ENCODE measurements around the gene PLOD1. TPM values are rescaled to one million over a fixed set of nuclear protein-coding genes. Genes with fewer than 3 reads are reported as not detected.

PLOD1 gene
- total and polyA plus RNA-seq, 10 of the 15 experiments (the other 5 are each of a cell fraction or from before 2014, with no cell fraction given), result 10.6 to 42.6 (median 29.3) TPM

GRCh38 chr1:11957897-11958296 is 23.4 kb downstream of the PLOD1 start (continued):
- TF ChIP-seq, protein P1, sequence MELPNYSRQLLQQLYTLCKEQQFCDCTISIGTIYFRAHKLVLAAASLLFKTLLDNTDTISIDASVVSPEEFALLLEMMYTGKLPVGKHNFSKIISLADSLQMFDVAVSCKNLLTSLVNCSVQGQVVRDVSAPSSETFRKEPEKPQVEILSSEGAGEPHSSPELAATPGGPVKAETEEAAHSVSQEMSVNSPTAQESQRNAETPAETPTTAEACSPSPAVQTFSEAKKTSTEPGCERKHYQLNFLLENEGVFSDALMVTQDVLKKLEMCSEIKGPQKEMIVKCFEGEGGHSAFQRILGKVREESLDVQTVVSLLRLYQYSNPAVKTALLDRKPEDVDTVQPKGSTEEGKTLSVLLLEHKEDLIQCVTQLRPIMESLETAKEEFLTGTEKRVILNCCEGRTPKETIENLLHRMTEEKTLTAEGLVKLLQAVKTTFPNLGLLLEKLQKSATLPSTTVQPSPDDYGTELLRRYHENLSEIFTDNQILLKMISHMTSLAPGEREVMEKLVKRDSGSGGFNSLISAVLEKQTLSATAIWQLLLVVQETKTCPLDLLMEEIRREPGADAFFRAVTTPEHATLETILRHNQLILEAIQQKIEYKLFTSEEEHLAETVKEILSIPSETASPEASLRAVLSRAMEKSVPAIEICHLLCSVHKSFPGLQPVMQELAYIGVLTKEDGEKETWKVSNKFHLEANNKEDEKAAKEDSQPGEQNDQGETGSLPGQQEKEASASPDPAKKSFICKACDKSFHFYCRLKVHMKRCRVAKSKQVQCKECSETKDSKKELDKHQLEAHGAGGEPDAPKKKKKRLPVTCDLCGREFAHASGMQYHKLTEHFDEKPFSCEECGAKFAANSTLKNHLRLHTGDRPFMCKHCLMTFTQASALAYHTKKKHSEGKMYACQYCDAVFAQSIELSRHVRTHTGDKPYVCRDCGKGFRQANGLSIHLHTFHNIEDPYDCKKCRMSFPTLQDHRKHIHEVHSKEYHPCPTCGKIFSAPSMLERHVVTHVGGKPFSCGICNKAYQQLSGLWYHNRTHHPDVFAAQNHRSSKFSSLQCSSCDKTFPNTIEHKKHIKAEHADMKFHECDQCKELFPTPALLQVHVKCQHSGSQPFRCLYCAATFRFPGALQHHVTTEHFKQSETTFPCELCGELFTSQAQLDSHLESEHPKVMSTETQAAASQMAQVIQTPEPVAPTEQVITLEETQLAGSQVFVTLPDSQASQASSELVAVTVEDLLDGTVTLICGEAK (IDR thresholded peaks at IDR 0.05; ENCODE audit: borderline replicate concordance), result no peak
- TF ChIP-seq KAT2A (conservative IDR thresholded peaks at IDR 0.05; ENCODE audit: control insufficient read depth, low read depth, low read length) (no peak), TAF1 (IDR thresholded peaks at IDR 0.05; ENCODE audit: borderline replicate concordance, low read depth, low read length) (no peak), BACH1 (IDR thresholded peaks at IDR 0.05; ENCODE audit: borderline replicate concordance) (no peak), PAX8 (IDR thresholded peaks at IDR 0.05) (no peak)

DNA sequence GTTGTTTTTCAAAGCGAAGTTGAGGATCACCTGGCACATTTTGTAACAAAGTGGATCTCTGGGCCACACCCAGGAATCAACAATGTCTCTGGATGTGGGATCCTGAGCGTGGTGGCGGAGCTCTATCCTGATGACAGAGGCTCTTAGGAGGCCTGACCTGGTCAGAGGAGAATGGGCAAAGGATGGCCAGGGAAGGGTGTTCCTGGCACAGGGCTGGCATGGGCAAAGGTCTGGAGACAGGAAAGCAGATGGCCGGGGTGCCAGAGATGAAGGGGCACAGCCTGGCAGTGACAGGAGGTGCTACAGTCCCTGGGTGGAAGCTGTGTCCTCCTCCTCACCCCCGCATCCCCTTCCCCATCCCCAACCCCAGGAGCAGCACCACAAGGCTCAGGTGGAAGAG is 25.8 kb downstream of the PLOD1 start:
- Histone ChIP-seq H3K4me2 (ENCODE audit: control insufficient read depth, insufficient read depth) (no peak overlapping the region), H3K27ac (ENCODE audit: control insufficient read depth, insufficient read depth) (no peak overlapping the region), H3K4me1 (ENCODE audit: control insufficient read depth, insufficient read depth, low read length) (no peaks in the 10 kb centered on the region), H3K9me3 (replicated peaks; ENCODE audit: control insufficient read depth, insufficient read depth, low read length) (no peaks in the 10 kb centered on the region), H2AFZ (ENCODE audit: control insufficient read depth, low read depth, low read length) (no peak overlapping the region), H3K9ac (ENCODE audit: control insufficient read depth, insufficient read depth, low read length) (no peak overlapping the region), H3K79me2 (ENCODE audit: control insufficient read depth, insufficient read depth, low read length) (no peaks in the 10 kb centered on the region), H4K20me1 (ENCODE audit: control insufficient read depth, insufficient read depth) (no peaks in the 10 kb centered on the region), H3K27me3 (replicated peaks in 1 of 2; ENCODE audit: control insufficient read depth in 2 of 2, insufficient read depth in 2 of 2, low read length in 1 of 2) (no peaks in the 10 kb centered on the region), H3K4me3 (no peak overlapping the region), H3K36me3 (ENCODE audit: control insufficient read depth in 2 of 2, insufficient read depth in 2 of 2, low read length in 1 of 2) (peaks cover 0 to 12% of the 10 kb centered on the region in 2 experiments; a peak in 3 of 4 replicates)
- 93% methylated on average over 5 of the region's 5 CpGs for WGBS (ENCODE audit: insufficient coverage, insufficient replicate concordance, low lambda C conversion rate, missing lambda C conversion rate)
- TF ChIP-seq SMAD1 (IDR thresholded peaks at IDR 0.05; ENCODE audit: low read depth, partially characterized antibody) (no peak), ZNF207 (IDR thresholded peaks at IDR 0.05; ENCODE audit: borderline replicate concordance) (no peak), CBFB (IDR thresholded peaks at IDR 0.05; ENCODE audit: low read depth) (no peak), TCF3 (IDR thresholded peaks at IDR 0.05; ENCODE audit: borderline replicate concordance, insufficient read depth, low read depth, low read length) (no peak), RAD21 (IDR thresholded peaks at IDR 0.05; ENCODE audit: insufficient read depth, low read depth, low read length) (no peak), NRF1 (conservative IDR thresholded peaks at IDR 0.05; ENCODE audit: low read depth, low read length) (no peak), STAT1 (conservative IDR thresholded peaks at IDR 0.05) (no peak), RB1 (IDR thresholded peaks at IDR 0.05; ENCODE audit: borderline replicate concordance) (no peak), TAF1 (IDR thresholded peaks at IDR 0.05; ENCODE audit: borderline replicate concordance, low read depth, low read length) (no peak), GATAD2B (conservative IDR thresholded peaks at IDR 0.05; ENCODE audit: low read depth) (no peak), NFYB (IDR thresholded peaks at IDR 0.05; ENCODE audit: insufficient read depth, low read depth, low read length) (no peak), PAX8 (IDR thresholded peaks at IDR 0.05) (no peak), ZNF622 (IDR thresholded peaks at IDR 0.05) (no peak), MTA2 (IDR thresholded peaks at IDR 0.05; ENCODE audit: low read depth) (no peak), KDM1A (IDR thresholded peaks at IDR 0.05; ENCODE audit: borderline replicate concordance) (no peak), MXI1 (IDR thresholded peaks at IDR 0.05; ENCODE audit: low read depth, low read length) (no peak)
- TF ChIP-seq, protein P2, sequence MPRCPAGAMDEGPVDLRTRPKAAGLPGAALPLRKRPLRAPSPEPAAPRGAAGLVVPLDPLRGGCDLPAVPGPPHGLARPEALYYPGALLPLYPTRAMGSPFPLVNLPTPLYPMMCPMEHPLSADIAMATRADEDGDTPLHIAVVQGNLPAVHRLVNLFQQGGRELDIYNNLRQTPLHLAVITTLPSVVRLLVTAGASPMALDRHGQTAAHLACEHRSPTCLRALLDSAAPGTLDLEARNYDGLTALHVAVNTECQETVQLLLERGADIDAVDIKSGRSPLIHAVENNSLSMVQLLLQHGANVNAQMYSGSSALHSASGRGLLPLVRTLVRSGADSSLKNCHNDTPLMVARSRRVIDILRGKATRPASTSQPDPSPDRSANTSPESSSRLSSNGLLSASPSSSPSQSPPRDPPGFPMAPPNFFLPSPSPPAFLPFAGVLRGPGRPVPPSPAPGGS (IDR thresholded peaks at IDR 0.05; ENCODE audit: borderline replicate concordance, insufficient read depth, low read depth, low read length, poor library complexity, severe bottlenecking), result no peak
- FAIRE-seq (no peak), DNase-seq (ENCODE audit: low read depth, low spot score) (no peak), ATAC-seq (no peak)
- ChIA-PET POLR2A (no interaction called here), RAD21 (ENCODE audit: unreplicated experiment) (interaction anchor here (0.7 kb wide), 1 partner anchor 26 kb away, joined by 3 read pairs; no protein-coding TSS in a partner anchor), SMC1A (ENCODE audit: uncharacterized antibody, unreplicated experiment) (no interaction called here), CTCF (no interaction called here)
- BruUV-seq (replicated peaks), result no TSS peak
- in situ Hi-C loops (cut with MboI) (loop anchor here (10.0 kb wide), 1 partner anchor 115 kb away; the partner anchor contains the start of gene NPPA), intact Hi-C loops (cut with micrococcal nuclease; ENCODE audit: unreplicated experiment) (no loop called here)

All from GM12878 (cell line).